Nucleus accumbens (tissue), 56 donors: ENCODE measurements around the gene CNOT10.
"Not testable (repeated sequence)": the region's sequence is repeated elsewhere in the genome, so short reads cannot be mapped to it uniquely, and the experiment has no call there.

ENCODE experiments used
- DNase-seq, 56 donors: peaks; one replicate each; lab custom pipeline; 2025; lab: John Stamatoyannopoulos, UW

The CNOT10 gene

DNA sequence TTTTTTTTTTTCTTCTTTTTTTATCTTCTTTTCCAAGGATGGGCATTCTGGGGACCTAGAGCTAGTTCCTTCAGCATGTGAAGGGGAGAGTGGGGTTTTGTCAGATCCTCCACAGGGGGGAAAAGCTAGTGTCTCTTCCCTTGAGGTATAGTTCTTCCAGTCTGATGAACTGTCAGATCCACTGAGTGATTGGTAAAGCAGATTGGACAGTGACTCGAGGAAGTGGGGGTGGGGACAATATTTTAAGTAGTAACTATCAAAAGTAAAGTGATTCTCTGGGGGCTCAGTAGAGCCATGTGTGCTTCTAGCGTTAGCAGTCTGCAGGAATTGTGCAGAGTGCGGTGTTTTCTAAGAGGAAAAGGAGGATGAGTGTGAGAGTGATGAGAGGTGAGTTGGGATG is 70.8 kb downstream of the CNOT10 start:
- no peak for DNase-seq

DNA sequence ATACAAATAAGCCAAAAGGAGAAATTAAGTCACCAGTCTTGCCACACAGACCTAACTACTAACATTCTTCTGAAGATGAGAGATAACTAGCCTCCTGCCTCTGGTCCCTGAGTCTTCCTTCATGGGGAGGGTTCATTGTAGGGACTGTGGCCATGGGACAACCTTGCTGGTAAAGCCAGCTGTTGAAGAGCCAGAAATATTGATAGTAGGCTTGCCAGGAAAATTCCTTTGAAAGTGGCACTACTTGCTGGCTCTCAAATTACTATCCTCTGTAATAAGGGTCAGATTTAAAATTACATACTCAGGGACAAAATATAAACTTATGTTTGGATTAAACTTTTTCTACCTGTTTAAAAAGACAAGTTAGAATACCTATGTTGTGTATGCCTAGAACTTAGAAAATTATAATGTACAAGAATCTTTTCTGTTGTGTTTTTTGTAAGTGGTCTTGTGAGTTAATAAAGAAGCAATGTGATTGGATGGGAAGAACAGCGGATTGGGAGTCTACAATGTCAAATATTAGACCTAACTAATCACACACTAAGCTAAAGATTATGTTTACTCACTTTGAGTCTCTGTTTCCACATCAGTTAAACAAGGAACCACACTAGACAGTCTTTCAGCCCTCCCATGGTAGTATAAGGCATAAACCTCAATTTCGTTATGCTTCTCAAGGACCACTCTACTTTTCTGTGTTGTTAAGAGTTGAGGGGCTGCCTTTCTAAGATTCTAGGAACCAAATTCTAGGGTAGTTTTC is 72.8 kb downstream of the CNOT10 start:
- no peak for DNase-seq

DNA sequence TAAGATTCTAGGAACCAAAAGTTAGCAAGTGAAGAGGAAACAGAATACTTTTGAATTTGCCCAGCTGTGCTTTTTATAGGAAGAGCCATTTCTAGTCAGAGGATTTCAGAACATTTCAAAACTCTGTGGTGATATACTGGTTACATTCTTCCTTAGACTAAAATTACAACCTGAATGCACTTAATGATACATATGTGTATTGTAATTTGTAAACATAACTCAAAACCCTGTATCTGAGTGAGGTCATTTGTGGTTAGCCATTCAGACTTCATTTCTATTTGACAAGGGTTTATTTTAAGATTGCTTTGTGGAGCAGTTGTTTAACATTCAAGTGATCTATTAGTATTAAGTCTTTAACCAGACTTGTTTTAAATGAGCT is 73.4 kb downstream of the CNOT10 start:
- DNase-seq = no peak

DNA sequence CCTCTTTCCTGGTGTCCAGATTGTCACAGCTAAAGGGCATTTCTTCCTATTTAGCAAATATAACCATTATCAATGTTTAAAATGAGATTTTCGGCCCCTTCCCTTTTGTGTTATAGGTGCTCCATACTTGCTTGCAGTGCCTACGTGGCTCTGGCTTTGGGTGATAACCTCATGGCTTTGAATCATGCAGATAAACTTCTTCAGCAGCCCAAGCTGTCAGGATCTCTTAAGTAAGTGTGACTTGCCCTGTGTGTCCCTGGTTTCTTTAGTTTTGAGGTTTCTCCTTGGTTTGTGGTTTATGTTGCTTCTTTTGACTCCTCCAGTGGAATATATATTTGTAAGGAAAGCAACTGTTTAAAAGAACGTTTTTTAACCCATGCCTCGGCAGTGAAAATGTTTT is 74.4 kb downstream of the CNOT10 start:
- no peak for DNase-seq

DNA sequence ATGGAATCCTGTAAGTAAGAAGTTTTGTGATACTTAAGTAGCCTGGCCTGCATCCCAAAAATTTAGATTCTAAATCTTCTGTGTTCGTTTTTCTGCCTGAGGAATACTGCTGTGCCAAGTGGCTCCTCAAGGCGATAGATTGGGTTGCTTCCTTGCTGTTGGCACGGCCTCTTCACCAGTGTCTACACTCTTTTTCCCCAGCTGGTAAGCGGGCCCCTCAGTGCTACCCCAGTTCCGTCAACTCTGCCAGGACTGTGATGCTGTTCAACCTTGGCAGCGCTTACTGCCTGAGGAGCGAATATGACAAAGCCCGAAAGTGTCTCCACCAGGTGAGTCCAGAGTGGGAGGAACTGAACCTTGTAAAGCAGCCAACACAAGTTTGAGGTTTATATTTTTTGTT is 79.5 kb downstream of the CNOT10 start:
- no peak for DNase-seq

DNA sequence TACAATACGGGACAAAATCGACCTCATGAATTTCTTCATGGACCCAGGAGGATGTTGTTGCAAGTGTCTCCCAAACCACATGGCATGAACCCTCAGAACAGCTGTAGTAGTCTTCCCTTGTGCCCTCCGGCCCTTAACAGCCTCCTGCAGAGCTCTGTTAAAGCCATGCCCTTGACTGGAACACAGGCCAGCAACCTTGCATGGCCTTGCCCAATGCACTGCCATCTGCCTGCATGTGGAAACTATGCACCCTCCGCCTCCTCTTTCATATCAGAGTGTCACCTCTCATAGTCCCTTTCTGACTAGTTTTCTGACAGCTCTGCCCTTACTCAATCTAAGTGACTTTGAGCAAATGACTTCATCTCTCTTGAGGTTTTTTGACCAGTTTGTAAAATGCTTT is 93.4 kb downstream of the CNOT10 start:
- no peak for DNase-seq

DNA sequence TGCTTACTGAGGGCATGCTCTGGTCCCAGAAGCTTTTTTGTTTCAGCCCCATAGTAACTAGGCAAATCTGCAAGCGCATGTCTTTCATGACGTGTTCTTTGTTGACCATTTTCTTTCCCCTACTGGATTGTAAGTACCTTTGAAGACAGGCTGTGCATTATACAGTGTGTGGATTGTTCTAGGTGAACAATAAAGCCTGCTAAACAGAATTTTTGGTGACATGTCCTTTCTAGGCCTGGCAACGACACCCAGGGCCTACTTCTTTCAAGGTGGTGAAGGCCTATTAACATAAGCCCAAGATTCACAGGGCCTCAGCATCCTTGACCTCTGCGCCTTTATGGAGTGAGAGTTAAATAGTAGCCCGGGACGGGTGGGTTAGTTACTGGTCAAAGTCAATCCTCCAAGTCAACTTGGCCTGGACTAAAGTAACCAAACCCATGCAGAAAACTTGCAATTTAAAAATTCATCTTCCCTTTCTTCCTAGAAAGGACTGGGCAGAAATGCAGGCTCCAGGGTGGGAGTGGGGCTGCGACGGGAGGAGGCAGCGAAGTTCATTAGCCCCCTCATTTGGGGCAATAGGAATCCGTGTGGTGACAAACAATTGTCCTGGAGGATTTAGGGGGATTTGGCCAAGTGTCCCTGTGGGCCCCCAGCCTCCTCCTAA is 95.2 kb downstream of the CNOT10 start:
- no peak for DNase-seq

DNA sequence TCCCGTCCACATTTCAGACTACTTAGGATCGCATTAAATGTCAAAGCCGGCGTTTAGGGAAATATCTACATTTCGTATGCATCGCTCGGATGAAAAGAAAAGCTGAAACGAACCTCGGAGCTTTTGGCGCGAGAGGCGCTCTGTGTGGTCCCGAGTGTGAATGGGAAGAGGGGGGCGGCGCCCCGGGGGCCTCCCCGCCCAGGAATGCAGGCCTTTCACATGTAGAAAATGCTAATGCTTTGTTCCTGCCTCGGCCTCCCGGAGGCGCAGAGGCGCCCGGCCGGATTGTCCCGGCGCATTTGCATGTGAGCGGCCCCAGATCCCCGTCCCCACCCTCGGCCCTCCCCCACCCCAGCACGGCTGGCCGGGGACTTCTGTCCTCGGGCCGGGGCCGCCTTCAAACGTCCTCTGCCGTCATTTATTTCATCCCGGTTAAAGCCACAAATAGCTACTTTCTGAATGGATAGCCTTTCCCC is 95.8 kb downstream of the CNOT10 start:
- DNase-seq = peak in 11 of 56 donors; percentile 6 to 44 (median 24)

DNA sequence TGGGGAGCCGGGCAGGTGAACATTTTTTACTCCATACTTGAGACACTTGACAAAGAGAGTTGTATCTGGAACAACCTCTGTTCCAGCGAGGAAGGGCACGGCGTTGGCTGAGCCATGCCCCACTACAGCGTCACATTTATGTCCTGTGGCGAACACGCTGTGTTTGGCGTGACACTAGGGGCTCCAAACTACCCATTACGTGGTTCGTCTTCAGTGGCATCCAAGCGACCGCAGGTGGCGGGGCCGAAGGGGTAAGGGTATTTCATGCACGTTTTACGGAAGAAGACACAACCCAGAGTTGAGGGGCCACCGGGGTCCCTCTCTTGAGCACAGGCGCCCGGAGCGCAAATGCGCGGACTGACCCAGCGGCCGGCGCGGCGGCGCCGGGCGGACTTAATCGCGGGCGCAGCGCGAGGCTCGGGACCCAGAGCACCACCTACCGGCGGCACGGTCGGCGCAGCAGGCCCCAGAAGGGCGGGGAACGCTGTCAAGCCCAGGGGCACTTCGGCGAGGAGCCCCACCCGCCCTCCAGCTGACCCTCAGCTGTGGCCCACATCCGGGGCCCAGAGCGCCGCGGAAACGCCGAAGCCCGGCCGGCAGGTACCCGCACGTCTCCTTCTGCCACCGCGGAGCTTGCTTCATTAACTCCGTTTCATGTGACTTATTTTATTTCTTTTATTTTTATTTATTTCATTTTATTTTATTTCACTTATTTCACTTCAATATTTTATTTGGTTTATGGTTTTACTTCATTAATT is 96.4 kb downstream of the CNOT10 start:
- DNase-seq = peak in 51 of 56 donors; percentile 5 to 74 (median 40)

DNA sequence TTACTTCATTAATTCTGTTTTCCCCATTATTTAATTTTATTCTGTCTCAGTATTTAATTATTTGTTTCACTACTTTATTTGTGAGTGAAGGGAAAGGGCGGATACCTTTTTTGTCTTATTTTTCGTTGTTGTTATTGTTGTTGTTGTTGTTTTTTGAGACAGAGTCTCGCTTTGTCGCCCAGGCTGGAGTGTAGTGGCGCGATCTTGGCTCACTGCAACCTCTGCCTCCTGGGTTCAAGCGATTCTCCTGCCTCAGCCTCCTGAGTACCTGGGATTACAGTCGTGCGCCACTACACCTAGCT is 96.9 kb downstream of the CNOT10 start:
- not testable (repeated sequence) for DNase-seq

DNA sequence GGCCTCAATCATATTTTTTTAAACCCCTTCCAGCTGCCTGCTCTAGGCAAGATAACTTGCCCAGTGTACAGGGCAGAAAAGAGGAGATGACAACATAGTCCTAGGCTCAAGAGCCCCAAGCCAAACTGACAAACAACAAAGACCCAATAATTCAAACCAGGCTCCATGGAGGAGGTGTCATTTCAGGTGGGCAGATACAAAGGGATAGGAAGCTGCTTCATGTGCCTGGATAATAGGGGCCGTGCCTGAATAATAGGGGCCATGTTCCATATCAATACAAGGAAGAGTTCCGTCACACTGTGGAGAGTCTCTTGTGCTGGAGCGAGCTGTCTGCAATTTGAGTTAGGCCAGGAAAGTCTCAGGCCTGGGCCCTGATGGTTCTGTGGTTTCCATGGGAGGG is 97.4 kb downstream of the CNOT10 start:
- no peak for DNase-seq

DNA sequence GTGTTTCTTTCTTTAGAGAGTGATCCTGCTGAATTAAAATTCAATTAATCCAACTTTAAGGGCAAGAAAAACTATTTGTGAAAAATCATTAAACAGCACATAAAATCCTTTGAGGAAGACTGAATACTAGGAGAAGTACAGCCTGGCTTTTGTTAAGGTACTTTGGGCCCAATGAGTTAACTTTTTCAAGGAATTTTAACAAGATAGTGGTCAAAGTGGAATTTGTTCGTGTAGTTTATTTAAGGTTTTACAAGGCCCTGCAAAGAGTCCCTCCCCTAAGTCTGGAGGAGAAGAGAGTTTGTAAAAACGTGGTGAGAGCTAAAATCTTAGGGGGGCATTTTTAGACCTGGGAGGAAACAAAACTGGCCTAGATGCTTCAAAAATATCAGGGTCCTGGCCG is 106.8 kb downstream of the CNOT10 start:
- DNase-seq = no peak

DNA sequence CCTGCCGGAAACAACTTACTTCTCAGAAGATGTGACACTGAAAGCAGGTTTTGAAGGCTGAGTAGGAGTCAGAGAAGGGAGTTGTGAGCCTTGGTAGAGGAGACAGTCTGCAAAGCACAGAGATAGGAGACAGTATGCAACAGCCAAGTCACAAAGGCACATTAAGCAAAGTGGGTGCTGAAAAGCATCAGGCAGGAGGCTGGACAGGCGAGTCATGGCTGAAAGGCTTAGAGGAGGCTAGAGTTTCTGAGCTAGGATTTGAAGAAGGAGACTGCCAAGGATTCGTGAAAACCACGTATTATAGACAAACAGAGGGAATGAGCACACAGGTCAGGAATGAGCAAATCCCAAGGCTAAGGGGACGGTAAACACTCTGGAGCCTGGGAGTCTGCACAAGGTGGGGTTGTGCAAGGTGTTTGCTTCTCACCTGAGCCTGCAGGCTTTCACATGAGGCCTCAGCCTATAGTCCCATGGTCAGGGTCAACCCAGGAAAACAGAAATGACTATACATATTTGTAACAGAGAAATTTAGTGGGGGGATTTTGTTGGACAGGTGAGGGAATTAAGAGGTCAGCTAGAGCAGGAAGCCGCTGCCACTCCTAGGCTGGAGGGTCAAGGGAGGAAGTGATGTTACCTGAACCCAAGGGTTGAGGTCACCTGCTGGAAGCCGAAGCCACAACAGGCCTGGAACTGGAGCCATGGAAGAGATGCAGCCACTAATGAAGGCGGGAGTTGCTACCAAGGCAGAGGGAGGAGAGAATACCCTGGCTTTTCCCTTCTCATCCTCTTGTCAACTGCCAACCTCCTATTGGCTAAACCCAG is 109.7 kb downstream of the CNOT10 start:
- DNase-seq = peak in 1 of 56 donors; percentile 4

DNA sequence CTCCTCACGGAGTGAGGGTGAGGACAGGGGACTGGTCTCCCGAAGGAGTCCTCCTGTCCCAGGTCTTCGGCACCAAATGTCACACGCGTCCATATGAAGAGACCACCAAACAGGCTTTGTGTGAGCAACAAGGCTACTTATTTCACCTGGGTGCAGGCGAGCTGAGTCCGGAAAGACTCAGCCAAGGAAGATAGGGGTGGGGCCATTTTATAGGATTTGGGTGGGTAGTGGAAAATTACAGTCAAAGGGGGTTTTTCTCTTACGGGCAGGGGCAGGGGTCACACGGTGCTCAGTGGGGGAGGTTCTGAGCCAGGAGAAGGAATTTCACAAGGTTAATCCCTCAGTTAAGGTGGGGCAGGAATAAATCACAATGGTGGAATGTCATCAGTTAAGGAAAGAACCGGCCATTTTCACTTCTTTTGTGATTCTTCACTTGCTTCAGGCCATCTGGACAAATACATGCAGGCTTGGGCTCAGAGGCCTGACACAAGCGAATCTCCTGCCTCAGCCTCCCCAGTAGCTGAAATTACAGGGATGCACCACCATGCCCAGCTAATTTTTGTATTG is 111.5 kb downstream of the CNOT10 start:
- DNase-seq = not testable (repeated sequence)

DNA sequence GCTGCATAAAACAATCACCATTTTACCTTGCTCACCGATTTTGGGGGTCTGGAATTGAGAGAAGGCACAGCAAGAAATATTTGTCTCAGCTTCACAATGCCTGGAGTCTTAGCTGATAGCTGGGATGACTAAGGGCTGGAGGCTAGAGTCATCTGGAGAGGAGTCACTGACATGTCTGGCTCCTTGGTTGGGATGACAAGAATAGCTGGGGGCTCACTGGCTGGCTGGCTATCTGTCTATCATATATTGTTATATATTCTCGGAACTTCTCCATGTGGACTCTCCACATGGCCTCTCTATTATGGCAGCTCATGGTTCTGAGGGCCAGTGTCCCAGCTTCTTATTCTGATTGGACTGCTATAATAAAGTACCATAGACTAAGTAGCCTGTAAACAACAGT is 112.8 kb downstream of the CNOT10 start:
- DNase-seq = no peak

DNA sequence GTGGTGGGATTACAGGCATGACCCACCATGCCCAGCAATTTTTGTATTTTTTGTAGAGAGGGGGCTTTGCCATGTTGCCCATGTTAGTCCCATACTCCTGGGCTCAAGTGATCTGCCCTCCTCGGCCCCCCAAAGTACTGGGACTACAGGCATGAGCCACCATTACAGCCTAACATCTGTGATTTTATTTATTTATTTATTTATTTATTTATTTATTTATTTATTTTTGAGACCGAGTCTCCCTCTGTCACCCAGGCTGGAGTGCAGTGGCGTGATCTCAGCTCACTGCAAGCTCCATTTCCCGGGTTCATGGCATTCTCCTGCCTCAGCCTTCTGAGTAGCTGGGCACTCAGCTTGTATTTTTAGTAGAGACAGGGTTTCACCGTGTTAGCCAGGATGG is 116.5 kb downstream of the CNOT10 start:
- DNase-seq = not testable (repeated sequence)

DNA sequence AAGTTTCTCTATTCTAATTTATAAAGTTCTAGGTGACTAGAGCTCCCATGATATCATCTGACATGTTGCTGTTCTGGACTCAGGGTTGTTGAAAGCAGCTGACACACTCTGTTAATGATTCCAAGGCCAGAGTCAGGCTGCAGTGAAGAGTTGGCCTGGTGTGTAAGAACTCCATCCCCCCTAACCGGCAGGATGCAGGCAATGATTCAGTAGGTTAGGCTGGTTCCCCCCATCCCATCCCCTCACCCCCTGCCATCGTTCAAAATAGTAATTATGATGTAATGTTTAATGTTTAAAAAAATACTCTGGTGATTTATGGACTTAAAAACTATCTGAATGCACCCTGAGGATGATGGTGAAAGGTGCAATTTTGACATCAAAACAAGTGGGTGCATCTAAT is 128.2 kb downstream of the CNOT10 start:
- no peak for DNase-seq

DNA sequence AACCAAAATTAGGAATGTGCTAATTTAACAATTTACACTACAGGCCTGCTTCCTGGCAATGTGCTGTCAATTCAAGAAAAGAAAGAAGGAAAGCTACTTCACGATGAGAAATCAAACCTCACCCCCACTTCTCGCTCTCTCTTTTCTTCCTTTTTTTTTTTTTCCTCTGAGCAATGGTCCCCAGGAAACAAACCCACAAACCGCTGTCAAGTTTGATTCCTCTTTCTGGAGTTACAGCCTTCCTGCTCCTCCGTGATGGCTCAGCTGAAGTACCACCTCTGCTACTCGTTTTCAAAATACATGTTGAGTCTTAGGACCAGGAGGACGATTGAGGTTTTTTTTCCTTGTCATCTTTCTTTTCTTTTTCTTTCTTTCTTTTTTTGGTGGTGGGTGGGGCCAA is 129.4 kb downstream of the CNOT10 start:
- DNase-seq = no peak

DNA sequence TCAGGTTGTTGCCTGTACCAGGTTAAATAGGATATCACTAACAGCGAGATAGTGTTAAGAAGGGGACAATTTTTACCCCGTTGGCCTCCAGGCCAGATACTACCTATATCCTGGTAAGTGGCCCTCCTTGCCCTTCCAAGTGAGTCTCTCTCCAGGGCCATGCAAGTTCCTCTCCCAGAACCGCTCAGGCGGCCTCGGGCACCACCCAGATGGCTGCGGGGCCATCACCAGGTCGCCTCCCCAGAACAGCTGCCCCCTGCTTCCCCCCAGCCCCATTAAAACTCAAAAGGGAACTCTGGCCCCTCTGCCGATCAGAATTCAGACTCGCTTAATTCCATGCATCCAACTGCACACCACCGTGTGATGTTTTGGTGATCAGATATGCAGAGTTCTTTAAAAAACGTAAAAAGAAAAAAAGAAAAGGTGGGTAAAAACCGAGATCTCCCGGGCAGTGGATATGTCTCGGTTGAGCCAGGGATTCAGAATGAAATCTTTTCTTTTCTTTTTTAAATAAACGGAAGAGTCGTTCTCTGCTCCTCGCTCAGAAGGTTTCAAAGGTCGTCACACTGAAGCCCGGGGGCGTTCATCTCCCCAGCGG is 131.0 kb downstream of the CNOT10 start:
- DNase-seq = no peak
